HG03060 (cell line): ENCODE data around the gene MOB3B.

Experiments
- ATAC-seq: cut with Tn5 transposase; IDR thresholded peaks from one replicate; pipeline ENCODE4 v1.9.1; 2021; ENCODE audit warnings: low read depth, moderate number of reproducible peaks; ENCODE audit not compliant: unreplicated experiment

Gene MOB3B

DNA sequence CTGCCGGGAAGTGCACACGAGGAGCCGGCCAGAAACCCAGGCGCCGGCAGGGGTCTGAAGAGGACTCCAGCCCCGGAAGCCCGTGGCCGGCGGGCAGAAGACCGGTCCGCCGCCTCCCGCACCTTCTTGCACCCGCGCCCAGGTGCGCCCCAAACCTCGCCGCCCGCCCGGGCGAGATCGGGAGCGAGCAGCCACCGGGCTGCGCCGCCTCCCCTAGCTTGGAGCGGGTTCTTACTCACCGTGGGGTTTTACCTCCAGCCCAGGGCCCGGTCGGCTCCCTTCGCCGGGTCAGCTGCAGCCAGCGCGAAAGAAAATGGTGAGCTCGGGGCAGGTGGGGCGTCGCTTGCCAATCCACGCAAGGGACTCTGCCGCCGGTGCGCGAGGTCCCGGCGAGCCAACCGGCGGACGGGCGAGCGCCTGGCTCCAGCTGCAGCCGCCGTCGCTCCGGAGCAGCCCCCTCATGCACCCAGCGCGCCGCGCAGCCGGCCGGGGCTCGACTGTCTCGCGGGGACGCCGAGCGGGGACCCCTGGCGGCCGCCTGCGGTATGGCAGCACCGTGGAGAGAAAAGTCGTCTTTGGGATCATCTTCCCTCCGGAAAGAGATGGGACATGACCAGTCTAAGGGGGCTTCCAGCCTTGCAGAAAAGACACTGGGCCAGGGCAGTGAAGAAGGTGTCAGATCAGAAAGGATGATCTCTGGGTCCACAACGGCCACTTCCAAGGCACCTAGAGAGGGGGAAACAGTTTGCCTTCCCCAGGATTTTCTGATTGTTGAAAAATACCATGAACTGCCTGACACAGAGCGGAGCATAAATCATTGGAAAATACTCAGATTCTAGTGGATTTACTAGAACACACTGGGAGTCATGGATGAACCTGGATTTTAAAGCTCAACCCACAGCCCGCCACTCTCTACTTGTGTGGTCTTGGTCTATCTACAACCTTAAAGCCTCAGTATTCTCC lies at the start of gene MOB3B:
Gene MOB3B (minus strand): TSS at position 499 of the 963 bp plus-strand sequence. CDS start 74,264 bp downstream, outside the sequence.
- ATAC-seq = peak; percentile 29

DNA sequence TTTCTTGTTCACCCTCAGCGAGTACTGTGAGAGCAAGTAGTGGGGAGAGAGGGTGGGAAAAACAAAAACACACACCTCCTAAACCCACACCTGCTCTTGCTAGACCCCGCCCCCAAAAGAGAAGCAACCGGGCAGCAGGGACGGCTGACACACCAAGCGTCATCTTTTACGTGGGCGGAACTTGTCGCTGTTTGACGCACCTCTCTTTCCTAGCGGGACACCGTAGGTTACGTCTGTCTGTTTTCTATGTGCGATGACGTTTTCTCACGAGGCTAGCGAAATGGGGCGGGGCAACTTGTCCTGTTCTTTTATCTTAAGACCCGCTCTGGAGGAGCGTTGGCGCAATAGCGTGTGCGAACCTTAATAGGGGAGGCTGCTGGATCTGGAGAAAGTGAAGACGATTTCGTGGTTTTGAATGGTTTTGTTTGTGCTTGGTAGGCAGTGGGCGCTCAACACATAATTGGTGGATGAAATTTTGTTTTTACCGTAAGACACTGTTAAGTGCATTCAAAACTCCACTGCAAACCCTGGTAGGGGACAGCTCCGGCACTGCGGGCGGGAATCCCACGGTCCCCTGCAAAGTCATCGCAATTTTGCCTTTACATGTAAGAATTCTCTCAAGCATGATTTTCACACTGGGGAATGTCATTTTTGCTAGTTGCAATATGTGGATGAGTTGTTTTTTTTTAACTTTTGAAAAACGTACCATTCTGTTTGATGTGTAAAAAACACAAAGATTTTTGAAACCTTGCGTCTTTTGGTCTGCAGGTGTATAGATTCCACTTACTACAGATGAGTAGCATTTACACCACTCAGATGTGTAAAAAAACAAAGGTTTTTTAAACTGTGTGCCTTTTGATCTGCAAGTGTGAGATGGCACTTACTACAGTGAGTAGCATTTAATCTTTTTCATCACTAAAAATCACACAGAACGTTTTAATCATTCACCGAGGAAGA lies 44.3 kb upstream of the MOB3B start:
- ATAC-seq = peak; percentile 86

DNA sequence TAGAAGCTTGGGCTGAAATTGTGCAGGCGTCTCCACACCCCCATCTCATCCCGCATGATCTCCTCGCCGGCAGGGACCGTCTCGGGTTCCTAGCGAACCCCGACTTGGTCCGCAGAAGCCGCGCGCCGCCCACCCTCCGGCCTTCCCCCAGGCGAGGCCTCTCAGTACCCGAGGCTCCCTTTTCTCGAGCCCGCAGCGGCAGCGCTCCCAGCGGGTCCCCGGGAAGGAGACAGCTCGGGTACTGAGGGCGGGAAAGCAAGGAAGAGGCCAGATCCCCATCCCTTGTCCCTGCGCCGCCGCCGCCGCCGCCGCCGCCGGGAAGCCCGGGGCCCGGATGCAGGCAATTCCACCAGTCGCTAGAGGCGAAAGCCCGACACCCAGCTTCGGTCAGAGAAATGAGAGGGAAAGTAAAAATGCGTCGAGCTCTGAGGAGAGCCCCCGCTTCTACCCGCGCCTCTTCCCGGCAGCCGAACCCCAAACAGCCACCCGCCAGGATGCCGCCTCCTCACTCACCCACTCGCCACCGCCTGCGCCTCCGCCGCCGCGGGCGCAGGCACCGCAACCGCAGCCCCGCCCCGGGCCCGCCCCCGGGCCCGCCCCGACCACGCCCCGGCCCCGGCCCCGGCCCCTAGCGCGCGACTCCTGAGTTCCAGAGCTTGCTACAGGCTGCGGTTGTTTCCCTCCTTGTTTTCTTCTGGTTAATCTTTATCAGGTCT lies 43.5 kb upstream of the MOB3B start, which contains the start of gene C9orf72:
Gene C9orf72 (minus strand): TSS at position 564 of the 716 bp plus-strand sequence. CDS start 6,361 bp downstream, outside the sequence.
- ATAC-seq = no peak

DNA sequence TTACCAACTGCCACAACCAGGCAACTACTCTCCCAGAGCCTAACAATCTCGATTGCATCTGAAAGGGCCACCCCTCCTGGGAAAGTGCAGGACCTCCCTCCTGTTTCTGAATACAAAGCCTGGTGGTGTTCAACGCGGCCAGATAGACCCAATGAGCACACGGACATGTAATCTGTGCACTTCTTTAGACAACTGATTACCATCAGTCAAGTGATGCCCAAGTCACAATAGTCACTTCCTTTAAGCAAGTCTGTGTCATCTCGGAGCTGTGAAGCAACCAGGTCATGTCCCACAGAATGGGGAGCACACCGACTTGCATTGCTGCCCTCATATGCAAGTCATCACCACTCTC lies 42.9 kb upstream of the MOB3B start:
- peak; percentile 29 for ATAC-seq

DNA sequence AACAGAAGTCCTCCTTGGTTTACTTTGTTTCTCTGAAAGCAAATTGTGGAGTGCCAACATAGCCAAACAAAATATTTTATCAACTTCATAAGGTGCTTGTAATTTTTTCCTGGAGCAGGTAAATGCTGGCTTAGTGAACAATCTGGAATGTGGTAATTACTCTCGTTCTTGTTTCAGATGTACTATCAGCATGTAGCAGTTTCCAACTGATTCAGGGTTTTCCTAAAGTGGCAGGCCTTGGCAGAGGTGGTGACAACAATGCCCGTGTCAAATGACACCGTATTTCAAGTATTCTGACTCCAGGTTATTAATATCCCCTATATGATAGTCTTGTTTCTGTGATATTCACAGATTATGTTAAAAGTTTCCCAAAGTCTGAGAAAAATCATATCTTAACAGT lies 42.4 kb upstream of the MOB3B start:
- ATAC-seq = no peak

DNA sequence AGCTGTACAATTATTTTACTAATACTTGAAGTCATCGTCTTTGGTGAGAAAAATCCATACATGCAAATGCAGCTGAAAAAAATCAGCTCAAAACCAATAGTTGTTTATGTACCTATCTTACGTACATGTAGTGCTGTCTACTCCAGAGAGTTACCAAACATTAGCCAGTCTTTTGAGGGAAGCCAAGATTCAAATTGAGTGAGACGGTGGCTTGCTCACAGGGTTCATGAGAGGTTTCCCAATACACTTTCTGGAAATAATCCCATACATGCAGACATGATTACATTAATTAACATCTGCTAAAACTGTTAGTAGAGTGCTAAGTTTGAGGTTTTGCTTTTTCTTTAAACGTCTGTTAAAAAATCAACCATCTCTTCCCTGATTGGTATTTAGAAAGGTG lies 41.4 kb upstream of the MOB3B start:
- no peak for ATAC-seq

DNA sequence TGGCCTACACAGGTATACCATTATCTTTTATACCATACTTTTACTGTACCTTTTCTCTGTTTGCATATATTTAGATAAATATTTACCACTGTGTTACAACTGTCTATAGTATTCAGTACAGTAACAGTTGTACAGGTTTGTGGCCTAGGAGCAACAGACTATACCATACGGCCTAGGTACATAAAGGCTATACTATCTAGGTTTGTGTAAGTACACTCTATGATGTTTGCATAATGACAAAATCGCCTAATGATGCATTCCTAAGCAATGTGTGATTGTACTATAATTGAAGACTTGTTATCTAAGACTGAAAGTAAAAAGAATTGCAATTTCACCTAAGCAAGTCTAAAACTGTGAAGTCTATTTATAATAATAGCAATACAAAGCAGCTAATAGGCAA lies 39.8 kb upstream of the MOB3B start:
- ATAC-seq = no peak

DNA sequence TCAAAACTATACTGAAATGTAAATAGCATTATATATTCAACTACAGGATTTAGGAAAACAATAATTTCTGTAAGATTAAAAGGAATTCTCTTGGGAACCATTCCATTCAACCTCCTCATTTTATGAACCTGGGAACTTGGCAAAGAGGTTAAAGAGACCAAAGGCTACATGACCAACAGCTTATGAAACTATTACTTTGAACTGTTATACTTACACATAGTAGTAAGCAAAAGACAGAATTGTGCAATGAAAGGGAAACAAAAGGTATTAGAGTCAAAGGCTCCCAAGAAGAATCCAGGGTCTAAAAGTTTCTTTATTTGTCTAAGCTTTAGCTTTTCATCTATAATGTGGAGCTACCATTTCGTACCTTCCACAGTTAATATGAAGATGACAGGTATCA lies 36.5 kb upstream of the MOB3B start:
- no peak for ATAC-seq

DNA sequence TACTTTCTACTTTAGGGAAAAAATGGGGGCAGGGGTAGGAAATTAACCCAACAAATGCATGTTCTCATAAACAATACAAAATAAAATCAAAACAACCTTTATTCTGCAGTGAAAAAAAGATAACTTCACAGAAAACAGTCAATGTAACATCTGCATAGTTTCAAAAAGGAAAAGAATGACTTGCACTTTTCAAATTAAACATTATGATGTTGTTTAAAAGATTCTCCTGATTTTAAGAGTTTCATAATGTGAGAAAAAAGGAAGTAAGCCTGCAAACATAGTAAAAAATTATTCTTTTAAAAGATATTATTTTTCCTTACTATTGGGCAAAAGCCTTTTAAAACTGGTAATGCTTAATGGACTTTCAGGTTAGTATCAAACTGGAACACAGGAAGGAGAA lies 36.1 kb upstream of the MOB3B start:
- ATAC-seq = no peak

DNA sequence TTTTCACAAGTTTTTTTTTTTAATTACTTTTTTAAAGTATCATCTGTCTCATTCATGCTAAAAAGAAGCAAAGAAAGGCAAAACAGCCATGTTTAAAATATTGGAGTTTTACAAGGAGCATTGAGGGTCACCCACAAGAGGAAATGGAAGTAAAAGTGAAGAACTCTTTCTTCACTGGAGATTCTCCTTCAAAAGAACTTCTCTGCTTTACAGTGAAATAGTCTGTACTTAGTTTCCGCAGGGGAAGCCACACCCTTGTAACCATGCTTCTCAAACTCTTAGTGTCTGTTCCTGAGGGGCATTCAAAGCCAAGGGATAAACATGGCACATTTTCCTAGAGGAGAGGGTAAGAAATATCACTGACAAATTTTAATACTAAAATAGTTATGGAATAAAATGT lies 35.1 kb upstream of the MOB3B start:
- ATAC-seq = no peak

DNA sequence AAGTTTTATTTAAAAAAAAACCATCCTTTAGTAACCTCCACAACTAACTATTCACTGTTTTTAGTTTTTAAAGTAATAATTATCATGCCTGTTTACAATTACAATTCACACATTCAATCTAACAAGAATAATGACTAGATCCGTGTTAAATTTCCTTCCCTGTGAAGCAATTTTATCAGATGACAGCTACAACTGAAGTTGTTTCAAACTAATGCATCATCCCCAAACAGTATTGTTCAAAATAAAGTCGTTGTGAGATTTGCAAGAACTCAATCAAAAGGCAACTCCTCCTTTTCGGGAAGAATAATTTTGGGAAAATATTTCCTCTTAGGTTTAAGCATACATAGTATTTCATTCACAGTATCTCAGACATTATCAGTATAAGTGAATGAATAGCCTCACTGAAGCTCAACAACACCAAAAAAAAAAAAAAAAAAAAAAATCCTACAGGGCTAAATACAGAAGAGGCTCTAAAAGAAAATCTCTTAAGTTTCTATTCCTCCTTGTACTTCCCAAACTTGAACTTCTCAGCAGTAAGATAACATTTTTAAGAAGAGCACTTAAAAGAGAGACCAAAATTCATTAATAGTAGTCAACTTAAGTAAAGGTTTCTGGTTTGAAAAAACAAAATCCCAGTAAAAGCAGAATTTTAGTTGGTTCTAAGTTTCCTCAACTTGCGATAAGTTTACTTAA lies 34.3 kb upstream of the MOB3B start:
- ATAC-seq = no peak

DNA sequence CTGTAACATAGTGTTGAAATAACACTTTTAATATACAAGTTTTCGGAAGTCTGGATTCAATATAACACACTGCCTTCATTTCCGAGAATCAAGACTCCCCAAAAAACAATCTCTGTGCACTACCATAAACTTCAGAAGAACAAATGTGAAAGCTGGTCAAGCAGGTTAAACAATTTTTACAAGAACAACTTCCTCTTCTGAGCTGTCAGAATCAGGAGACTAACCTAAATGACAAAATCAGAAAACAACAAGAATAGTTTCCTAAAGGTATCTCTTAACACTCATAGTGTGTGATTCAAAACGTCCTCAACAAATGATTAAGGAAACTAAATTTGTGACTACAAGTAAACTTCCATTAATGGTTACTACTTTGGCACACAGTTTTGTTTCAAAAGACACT lies 32.1 kb upstream of the MOB3B start:
- ATAC-seq = peak; percentile 54

DNA sequence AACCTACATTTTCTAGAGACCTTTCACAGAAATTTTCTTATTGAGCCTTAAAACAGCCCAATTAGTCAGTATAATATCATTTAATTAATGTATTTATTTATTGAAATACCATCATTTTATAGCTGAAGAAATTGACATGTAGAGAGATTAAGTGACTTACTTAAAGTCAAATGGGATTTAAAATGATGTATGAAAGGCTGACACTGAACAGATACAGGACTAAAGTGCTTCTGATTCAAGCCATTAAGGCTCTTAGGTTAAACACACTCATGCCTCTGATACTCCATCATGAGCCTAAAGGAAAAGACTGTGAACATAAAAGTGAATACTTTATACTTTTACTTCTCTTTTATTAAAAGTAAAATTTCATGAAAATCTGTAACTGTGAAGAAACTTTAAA lies 30.8 kb upstream of the MOB3B start:
- no peak for ATAC-seq

DNA sequence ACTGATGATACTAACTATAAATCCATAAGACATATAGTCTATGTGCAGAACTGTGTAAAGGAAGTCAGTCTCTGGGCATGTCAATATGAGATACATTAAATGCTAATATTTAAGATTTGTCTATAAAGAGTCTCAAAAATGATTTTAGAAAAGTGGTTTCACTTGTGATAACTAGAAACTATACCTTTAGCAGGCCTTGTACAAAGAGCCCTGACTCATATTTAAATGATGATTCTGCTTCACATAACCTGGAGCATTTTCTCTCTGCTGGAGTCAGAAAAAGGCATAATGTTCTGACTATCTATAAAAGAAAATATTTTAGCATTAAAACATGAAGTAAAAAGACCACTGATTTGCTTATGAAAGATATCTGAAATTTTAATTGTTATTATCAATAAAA lies 28.7 kb upstream of the MOB3B start:
- ATAC-seq = no peak

DNA sequence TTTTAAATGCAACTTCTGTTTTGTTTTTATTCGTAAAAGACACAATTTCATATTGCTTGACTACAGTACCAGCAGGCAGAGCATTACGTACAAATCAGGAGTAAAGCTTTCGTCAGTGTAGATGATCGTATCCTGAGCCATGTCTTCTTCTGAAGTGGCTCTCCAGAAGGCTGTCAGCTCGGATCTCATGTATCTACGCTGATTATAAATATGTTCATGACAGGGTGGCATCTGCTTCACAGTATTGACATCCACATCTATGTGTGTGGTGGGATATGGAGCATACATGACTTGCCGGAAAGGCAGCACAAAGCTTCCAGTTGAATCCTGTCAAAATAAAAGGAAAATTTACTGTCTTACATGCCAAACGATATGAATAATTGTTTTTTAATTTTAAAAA lies 26.9 kb upstream of the MOB3B start:
- no peak for ATAC-seq

DNA sequence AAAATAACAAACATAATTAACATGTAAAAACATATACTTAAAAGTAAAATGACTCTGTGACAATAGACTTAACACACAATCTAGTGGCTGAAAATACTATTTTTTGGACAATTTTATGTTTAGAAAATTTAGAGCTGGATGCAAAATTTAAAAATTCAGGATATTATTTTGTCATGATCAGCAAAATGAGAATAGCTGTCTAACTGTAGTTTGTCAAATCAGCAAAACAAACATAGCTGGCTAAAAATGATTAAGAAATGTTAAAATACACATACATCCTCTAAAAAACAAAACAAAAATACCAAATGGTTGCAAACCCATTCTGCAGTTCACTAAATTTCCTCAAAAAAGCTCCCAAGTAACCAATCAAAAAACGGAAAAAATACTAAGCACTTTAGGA lies 25.1 kb upstream of the MOB3B start:
- ATAC-seq = no peak

DNA sequence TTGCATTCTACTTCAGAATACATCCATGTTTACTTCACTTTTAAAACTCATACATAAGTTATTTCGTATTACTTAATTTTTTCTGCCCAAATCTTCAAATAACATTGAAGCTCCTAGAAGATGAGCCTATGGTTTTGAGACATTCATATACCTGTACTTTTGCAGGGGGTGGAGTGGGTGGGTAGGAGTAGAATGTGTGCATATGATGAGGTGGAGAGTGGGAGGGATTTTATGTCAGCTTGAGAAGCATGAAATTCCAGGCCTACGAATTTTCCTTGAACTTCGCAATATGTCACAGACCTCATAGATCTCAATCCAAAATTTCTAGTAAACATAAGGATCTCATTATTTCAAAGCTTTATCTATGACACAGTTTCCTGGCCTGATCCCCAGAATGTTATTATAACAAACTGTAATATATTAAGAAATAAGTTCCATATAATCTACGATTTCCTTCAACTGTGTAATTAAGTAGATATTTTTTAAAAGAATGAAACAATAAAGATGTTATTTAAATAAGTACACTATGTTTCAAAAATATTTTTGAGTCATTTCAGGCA lies 19.7 kb upstream of the MOB3B start:
- no peak for ATAC-seq

DNA sequence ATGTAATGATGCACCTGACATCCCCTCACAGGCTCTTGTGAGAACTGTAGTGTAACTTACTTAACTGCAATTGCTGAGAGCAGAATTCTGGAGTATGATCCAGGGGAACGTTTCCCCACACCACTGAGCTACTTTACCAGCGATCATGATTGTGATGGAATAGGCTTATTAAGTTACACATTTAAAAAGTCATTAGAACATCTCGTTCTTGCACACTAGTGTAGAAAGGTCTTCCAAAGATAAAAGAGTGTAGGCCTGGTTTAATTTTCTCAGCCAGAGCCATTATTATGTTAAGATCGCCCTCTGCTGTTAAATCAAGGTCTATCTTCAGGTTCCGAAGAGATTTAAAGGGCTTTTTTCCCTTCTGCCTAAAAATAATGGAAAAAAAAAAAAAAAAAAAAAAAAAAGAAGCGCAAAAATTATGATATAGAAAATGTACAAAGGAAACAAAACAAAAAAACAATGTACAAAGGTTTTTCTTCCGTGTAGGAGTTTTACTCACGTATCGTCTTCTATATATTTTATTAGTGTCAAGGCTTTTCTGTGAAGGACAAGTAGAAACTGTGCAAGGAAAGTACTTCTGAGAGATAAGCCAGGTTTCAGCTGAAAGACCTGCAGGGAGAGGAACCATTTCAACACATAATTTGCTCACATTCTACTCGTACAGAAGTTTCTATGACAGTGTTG lies 18.6 kb upstream of the MOB3B start:
- no peak for ATAC-seq

DNA sequence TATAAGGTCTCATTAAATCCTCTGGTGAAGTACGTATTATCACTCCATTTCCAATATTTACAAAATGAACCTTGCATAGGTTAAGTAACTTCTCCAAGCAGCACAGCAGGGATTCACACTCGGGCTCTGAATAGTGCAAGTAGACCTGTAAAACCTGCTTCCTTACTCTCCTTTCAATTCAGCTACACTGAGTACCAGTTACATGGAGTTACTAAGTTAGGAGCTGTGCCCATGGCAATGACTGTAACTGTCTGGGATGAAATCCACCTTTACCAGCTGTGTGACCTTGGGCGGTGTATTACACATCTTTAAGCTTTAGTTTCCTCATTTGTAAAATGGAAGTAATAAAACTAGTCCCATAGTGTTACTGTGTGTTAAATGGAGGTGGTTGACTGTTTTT lies 15.9 kb upstream of the MOB3B start:
- ATAC-seq = no peak
